DMS 273 (cell line): ENCODE results near the gene PRDM10.

Experiments
- DNase-seq: peaks from one replicate; lab custom pipeline; 2025; ENCODE audit not compliant: unreplicated experiment; lab: John Stamatoyannopoulos, UW

PRDM10 gene

DNA sequence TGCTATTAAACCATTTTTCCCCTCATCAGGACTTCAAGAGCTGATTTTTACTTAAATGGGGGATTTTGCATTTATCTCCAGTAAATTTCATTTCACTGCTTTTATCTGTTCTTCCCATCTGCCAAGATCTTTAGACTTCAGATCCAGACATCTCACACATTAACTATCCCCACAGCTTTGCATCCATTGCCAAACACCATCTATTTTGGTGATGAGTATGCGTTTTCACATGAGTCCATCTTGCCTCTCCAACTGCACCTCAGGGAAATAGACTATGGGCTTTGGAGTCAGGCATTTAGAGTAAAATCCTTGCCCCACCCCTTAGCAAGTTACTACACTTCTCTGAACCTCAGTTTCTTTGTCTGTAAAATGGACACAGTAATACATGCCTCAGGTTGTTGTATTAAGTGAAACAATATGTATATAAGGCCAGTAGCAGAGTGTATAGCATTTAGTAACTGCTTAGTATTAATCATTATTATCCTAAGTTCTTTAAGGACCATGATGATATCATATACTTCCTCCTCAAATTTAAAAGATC is 53.6 kb downstream of the PRDM10 start:
- DNase-seq: no peak

DNA sequence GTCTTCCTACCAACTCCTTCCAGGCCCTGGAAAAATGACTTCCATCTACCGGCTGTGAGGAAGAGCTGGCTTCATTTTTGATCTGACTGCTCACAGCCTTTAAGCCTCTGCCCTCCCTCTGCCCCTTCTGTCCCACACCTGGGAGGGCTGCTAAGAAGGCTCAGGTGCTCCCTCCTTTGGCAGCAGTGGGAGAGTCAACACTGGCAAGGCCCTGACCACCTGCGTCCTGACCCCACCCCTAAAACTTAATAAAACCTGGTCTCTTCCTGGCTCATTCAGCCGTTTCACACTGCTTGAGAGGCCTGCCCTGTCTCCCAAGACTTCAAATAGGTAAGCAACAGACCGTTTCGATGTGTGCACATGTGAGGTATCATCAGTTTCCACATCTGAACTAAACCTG is 55.2 kb downstream of the PRDM10 start:
- no peak for DNase-seq

DNA sequence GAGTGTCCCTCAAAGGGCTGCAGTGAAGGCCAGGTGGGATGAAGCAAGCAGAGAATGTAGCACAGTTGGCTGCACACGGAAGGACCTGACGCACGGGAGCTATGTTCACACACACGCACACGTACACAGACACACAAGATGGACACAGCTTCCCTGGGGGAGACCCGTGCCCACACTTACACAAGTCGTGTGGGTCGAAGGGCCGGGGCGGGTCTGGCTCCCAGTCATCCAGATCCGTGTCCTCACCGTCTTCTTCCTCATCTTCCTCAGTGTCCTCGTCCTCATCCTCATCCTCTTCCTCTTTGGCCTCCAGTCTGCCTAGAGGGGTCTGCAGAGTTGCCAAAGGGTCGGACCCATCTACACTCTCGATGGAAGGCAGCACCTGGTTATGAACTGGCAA is 55.7 kb downstream of the PRDM10 start:
- no peak for DNase-seq

DNA sequence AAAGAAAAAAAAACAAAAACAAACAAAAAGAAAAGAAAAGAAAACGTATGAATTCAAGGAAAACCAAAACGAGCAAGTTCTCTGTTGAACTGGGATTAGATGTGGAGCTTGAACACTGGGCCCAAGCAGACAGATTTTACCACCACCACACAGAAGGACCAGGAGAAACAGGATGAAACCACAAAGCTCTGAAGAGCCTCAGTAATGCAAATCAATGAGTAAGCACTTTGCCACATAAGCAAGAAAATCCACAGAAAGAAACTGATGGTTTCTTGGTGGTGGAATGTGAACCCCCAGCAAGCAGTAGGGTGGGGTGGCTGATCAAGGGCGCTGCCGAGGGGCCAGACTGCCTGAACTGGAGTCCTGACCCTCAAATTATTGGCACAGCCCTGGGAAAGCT is 56.4 kb downstream of the PRDM10 start:
- DNase-seq: no peak

DNA sequence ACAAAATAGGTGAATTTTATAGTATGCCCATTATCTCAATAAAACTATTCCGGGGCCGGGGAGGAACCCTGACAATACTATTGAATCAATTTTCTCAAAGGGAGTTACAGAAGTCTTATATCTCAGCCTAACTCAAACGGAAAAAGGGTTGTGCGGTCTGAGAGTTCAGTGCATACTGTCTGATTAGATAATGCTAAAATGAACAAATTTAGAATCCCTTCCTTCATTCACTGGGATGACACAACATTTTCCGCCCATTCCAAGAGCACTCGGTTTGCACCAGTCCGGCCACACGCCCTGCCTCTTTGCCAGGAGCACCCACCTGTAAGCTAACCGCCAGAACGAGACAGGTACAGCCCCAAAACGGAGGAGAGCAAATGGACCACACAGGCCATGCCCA is 57.3 kb downstream of the PRDM10 start:
- DNase-seq: no peak

DNA sequence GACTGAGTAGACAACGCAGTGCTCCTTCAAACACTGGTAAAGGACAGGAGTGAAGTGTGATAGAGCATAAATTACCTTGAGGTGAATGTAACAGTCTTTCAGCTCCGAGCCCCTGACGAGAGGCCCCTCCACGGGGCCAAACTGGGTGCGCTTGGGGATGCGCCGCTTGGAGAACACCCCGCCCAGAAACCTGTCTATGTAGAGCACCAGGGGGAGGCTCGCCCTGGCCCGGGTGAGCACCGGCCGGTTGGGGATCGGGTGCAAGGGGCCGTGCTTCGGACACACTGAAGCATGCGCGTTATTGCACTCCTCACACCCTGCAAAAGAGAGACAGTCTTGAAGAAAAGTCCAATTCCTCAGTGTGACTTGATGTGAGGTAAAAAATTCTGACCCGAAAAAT is 57.9 kb downstream of the PRDM10 start:
- no peak for DNase-seq

DNA sequence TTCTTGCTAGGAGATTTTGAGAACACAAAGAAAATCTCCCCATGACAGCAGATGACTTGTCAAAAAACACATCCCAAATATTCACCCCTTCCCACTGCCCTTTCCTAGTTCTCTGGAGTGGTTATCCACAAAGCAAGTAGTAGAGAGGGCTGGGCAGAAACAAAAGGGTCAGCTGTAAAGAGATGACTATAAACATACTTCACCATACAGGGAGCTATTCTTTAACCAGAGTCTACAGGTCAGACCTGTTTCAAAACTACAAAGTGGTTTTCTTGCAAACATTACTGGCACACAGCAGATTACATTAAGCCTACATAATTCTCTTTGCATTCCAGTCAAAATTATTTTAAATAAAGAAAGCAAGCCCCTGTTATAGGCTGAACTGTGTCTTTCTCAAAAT is 59.6 kb downstream of the PRDM10 start:
- DNase-seq: no peak

DNA sequence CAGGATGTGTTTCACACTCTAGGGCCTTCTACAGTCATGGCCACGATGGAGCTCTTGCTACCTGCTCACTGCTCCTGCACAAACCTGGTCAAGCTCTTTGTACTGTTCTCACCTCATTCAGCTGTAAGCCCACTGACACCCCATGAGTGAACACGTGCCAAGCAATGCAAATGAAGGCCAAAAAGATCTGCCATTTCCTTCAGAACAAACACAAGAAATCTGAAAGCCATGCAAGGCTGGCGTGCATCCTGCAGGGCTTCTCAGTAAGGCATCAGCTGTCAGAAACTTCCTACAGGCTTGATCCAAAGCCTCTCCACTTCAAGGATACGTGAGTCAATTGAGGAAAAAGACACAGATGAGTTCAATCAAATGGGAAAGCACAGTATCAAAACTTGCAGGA is 63.1 kb downstream of the PRDM10 start:
- DNase-seq: no peak

DNA sequence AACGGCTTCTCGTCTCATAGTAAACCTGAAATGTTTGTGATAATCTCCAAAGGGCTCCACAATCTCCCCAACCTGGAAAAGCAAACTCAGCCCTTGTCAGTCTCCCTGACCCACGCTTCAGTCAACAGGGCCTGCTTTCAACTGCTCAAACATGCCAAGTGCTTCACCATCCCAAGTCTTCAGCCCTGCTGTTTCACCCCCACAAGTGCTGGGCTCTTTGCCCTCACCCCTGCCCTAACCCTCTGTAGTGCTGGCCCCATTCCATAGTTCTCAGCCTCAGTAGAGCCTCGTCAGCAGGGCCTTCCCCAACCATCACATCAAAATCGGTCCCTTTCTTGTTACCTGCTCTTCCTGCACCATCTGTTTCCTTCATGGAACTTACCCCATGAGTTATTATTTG is 63.9 kb downstream of the PRDM10 start:
- no peak for DNase-seq

DNA sequence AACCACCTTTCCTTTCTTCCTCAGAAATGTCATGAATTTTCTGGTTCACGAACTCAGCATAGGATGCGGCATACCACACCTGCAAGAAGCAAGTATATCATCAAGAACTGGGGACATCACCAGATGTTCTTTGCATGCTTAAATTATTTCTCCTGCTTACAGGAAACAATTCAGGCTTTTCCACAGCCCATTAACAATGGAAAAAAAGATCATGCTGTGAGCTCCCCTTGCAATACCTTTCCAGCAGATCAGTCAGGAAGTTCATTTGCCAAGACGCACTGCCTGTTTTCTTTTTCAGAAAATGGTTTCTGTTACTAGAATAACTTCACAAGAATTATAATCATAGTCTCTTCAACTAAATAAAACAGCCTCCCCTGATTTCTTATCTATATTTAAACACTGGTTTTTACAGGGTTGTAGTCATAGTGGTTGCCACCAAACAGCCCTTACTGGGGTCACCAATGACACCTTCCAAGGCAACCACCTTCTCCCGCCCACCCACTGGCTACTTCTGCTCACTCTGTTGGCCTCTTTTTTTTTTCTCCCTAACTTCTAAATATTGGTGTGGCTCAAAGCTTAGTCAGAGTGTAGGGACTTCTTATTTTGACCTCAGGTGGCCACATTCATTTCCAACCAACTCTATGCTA is 64.9 kb downstream of the PRDM10 start:
- DNase-seq: no peak

DNA sequence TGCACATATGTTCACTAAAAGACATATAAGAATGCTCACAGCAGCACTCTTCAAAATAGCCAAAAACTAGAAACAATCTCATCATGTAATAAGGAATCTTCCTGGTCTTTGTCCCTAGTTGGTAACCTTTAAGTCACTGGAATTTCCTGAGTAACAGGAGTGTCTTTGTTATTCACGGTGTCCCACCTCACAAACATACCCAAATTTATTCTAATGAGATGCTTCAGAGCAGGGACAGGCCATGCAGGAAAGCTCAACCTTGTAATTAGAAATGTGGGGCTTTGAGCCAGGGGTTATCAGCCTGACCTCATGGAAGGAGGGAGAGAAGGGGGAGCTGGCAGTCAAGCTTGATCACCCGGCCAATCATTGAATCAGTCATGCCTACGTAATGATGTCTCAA is 66.9 kb downstream of the PRDM10 start:
- no peak for DNase-seq

DNA sequence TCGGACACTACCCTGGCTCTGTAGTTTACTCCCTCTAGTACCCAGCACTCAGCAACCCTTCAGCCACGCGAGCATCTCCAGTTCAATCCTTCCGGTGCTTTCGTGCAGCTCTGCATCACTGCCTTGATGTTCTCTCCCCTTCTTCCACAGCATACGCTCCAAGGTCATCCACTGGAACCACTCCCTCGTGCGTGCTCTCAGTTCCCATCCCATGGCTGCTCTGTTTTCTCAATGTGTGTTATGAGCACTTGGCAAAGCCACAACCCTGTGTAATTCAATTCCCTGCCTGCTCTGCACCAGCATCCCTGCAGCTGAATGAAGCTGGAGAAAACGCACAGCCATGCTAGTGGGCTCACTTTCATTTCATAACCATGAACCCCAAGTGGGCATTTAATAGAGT is 68.7 kb downstream of the PRDM10 start:
- DNase-seq: no peak

DNA sequence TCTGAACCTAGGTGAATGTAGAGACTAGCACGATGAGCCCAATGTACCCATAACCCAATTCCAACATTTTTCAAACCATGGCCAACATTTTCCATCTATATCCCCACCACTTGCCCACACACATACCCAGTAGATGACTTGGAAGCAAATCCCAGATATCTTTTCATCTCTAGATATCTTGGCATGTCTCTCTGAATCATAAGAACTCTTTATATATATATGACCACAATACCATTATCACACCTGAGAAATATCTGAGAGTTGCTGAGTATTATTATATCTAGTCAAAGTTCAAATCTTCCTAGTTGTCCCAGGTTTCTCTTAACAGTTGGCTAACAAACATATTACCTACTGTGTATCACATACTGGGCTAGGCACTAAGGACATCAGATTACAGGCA is 69.4 kb downstream of the PRDM10 start:
- DNase-seq: no peak

DNA sequence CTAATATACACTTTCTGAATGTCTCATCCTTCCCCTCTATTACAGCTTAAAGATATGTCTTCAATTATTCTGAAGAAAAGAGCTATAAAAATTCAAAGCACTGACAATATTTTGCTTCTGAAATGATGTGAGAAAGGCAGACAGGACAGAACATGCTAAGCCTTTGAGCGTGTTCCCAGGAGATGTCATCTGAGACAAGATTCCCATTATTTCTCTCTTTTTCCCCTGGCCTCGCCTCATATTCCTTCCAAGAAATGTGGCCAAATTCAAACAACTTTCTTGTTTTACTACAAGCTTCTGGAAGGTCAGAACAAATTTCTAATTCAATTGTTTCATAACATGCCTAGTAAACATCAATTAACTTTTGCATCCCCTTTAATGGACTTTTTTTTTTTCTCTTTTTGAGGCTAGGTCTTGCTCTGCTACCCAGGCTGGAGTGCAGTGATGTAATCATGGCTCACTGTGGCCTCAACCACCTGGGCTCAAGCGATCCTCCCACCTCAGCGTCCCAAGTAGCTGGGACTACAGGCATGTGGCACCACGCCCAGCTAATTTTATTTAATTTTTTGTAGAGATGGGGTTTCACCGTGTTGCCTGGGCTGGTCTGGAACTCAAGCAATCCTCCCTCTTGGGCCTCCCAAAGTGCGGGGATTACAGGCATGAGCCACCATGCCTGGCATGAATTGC is 70.1 kb downstream of the PRDM10 start:
- DNase-seq: no peak

DNA sequence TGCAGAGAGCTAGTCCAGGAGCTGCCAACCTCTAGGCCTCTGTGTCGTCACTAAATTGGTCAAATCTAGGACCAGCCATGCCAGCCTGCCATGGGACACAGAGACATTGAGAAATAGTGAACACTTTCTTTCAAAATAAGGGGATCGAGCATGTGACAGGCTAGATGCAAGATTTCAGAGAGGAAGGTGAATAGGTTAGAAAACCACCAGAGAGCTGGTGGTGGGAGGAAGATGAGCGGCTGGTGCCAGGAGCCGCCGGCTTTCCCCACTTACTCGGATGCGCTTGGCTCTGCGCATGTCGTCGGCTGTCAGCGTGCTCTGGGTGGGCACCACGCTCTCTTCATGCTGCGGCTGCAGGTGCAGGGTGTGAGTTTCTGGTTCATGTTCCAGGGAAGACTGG is 71.9 kb downstream of the PRDM10 start:
- no peak for DNase-seq

DNA sequence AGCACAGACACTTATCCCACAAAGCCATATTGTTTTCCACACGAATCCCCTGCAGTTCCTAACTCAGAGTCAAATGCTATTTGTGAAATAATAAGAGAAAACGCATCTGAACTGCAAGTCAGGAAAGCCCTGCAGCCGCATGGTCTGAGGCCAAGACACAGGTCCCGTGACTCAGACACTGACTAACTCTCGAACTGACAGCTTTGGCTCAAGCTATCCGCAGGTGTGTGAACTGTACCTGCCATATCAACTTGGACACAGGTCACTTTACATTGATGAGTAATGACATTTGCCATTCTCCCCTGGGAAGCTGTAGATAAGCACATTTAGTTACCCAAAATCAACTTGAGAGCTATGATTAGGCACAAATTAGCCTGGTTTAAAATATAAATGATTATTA is 72.3 kb downstream of the PRDM10 start:
- DNase-seq: no peak

DNA sequence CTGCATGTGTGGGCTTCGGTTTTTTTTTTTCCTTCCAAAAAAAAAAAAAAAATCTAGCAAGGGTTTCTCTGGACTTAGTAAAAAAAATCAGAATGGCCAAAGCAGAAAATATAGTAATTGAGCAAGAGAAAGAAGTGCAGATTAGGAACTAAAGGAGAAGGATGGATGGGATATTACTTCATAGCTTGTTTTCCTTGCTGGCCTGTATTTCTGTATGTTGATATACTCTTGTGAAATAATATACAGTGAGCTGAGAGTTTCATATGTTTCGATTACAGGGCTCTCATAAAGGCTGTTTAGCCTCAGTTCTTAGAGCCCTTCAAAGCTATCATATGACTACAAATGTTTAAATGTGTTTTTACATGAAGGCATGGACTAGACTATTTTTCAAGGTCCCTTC is 72.9 kb downstream of the PRDM10 start:
- no peak for DNase-seq

DNA sequence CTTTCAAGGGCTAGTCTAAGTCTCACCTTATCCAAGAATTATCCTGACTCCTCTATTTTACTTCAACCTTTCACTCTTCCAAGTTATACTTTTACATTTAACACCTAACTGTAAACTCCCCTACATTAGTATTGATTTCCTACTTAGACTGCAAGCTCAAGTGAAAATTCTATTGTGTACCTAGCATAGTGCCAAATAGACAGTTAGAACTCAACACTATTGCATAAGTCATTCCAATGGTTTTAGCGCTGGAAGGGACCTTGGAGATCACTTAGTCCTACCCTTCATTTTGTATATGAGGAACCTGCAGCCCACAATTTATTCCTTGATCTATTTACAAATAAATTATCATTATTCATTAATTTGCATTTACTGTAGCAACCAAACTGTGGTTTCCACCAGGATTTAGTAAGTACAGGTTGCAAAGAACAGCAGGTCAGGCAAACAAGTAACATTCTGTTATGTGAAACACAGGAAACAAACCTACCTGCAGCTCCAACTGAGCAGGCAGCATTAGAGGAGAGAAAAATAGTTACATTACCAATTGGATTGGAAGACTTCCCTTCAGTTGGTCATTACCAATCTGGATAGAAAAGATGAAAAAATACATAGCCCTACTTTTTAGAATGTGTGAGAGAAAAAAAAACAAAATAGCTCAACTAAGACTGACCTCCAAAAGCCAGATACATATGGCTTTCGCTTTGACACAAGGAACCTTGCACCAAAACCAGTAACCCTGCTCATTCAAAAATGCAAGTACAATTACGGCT is 73.5 kb downstream of the PRDM10 start:
- no peak for DNase-seq

DNA sequence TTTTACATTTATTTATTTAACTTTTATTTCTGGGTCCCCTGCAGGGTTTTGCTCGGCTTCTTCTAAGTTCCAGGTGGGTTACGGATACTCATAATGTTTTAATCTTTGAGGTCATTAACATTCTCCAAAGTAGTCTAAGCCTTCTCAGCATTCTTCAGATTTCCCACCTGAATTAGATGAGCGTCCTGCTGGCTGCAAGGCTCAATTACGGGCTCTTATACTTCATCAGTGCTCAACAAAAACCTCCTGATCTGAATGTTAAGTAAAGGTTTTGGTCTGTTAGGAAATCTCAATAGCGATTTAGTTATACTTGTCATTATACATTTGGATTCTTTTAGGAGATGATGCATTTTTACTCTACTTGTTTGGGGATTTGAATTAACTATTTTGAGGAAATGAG is 80.0 kb downstream of the PRDM10 start:
- DNase-seq: no peak

DNA sequence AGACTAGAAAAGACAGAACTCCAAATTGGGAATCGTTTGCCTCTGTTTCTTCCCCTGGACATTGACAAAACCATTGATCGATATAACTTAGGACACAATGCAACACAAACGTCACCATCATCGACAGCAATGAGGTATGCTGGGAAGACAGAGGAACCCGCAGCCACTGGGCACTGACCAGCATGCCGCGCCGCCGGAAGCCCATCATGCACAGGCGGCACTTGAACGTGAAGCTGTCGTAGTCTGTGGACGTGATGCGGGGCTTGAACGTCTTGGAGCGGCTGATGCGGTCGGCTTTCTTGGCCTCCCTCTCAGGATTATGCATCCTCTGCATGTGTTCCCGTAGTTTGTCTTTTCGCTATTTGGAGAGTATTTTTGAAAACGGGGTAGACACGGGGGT is 84.3 kb downstream of the PRDM10 start:
- DNase-seq: no peak

DNA sequence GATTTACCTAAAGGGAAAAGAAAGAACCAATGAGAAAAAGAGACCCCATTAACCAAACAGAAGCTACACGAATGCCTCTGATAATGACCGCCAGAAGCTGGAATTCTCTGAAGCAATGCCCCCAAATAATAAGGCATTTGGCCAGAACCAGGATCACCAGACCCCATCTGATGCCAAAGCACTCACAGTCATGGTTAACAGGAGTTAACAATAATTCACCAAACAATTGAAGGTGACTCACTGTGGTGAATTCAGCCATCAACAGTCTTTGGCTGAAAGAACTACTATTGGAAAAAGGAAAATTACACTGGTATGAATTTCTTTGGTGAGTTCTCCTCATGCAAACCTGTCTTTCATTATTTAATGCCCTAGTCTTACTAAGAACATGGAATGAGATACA is 85.4 kb downstream of the PRDM10 start:
- DNase-seq: no peak

DNA sequence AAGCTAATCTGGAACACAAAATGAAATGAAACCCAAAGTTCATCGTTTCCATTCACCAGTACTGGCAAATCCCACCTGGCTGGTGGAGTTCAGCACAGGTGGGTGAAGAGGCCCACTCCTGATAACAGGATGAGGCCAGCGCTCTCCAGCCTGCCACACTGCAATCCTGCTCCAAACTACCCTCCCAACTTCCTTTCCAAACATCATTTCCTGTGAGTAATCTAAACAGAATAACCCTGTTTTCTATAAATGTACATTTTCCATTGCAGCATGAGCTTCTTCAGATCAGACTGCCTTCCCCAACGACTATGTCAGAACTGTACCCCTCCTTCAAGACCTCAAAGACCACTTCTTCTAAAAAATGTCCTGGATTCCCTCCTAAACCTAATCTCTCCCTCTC is 91.3 kb downstream of the PRDM10 start:
- no peak for DNase-seq
